22Rv1 (cell line): ENCODE measurements around the gene WDR91.

Source experiments
- ZFX ChIP-seq: fragments of 450-650 bp; IDR thresholded peaks from 2 replicates; pipeline ENCODE4 v1.6.1; 2017; ENCODE audit warnings: antibody characterized with exemption, borderline replicate concordance
- TF ChIP-seq, protein P1 (sequence below): fragments of 450-650 bp; IDR thresholded peaks from 2 replicates; pipeline ENCODE4 v1.5.1; 2017; ENCODE audit warnings: mild to moderate bottlenecking

DNA sequence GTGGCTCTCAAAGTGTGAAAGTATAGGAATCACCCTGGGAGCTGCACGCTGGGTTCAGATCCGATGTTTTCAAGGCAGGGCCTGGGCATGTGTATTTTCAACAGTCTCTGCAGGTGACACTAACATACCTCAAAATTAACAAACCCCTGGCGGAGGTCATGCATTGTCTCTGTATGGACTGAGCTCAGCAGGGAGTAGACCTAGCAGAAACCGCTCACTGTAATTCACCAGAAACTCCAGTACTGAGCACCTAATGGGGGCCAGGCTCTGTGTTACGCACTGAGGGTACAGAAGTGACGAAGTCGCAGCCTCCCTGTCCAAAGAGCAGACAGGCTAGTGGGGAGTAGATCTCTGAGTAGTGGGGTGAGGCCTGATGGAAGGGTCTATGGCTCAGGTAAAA lies 27.9 kb upstream of the WDR91 start:
- TF ChIP-seq, protein P1, sequence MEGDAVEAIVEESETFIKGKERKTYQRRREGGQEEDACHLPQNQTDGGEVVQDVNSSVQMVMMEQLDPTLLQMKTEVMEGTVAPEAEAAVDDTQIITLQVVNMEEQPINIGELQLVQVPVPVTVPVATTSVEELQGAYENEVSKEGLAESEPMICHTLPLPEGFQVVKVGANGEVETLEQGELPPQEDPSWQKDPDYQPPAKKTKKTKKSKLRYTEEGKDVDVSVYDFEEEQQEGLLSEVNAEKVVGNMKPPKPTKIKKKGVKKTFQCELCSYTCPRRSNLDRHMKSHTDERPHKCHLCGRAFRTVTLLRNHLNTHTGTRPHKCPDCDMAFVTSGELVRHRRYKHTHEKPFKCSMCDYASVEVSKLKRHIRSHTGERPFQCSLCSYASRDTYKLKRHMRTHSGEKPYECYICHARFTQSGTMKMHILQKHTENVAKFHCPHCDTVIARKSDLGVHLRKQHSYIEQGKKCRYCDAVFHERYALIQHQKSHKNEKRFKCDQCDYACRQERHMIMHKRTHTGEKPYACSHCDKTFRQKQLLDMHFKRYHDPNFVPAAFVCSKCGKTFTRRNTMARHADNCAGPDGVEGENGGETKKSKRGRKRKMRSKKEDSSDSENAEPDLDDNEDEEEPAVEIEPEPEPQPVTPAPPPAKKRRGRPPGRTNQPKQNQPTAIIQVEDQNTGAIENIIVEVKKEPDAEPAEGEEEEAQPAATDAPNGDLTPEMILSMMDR = no peak
- TF ChIP-seq ZFX = no peak
